HEK293 (cell line): ENCODE measurements around the gene RIPOR1.

Experiments
- GLIS2 ChIP-seq: fragments of 450-650 bp; formaldehyde crosslinking; IDR thresholded peaks from 2 replicates; pipeline ENCODE4 v1.5.1; 2016; ENCODE audit warnings: missing biosample characterization, missing genetic modification characterization
- HOXC10 ChIP-seq: sonication (generic); formaldehyde crosslinking; IDR thresholded peaks from 2 replicates; pipeline ENCODE4 v1.8.1; 2023; ENCODE audit warnings: mild to moderate bottlenecking, missing genetic modification reagents
- INSM2 ChIP-seq: fragments of 450-650 bp; formaldehyde crosslinking; IDR thresholded peaks from 2 replicates; pipeline ENCODE4 v1.5.1; 2016; ENCODE audit warnings: missing biosample characterization, missing genetic modification characterization
- KLF16 ChIP-seq: fragments of 450-650 bp; formaldehyde crosslinking; IDR thresholded peaks from 2 replicates; pipeline ENCODE4 v1.5.1; 2017; ENCODE audit warnings: missing biosample characterization, missing genetic modification characterization
- KLF17 ChIP-seq: fragments of 450-650 bp; formaldehyde crosslinking; IDR thresholded peaks from 2 replicates; pipeline ENCODE4 v1.5.1; 2016; ENCODE audit warnings: missing biosample characterization, missing genetic modification characterization
- REPIN1 ChIP-seq: fragments of 450-650 bp; formaldehyde crosslinking; IDR thresholded peaks from 2 replicates; pipeline ENCODE4 v1.5.1; 2017; ENCODE audit warnings: missing biosample characterization, missing genetic modification characterization, low read depth
- SP2 ChIP-seq: fragments of 450-650 bp; formaldehyde crosslinking; IDR thresholded peaks from 2 replicates; pipeline ENCODE4 v1.5.1; 2016; ENCODE audit warnings: missing biosample characterization, missing genetic modification characterization
- SP7 ChIP-seq: fragments of 450-650 bp; formaldehyde crosslinking; IDR thresholded peaks from 2 replicates; pipeline ENCODE4 v1.5.1; 2016; ENCODE audit warnings: missing biosample characterization, missing genetic modification characterization
- ZBTB10 ChIP-seq: fragments of 450-650 bp; formaldehyde crosslinking; IDR thresholded peaks from 2 replicates; pipeline ENCODE4 v1.5.1; 2016; ENCODE audit warnings: missing biosample characterization, missing genetic modification characterization
- ZEB2 ChIP-seq: fragments of 450-650 bp; formaldehyde crosslinking; IDR thresholded peaks from 2 replicates; pipeline ENCODE4 v1.5.1; 2016; ENCODE audit warnings: missing biosample characterization, missing genetic modification characterization
- ZFP41 ChIP-seq: fragments of 450-650 bp; formaldehyde crosslinking; IDR thresholded peaks from 2 replicates; pipeline ENCODE4 v1.5.1; 2016; ENCODE audit warnings: missing biosample characterization, missing genetic modification characterization, borderline replicate concordance
- ZNF10 ChIP-seq: fragments of 450-650 bp; formaldehyde crosslinking; IDR thresholded peaks from 2 replicates; pipeline ENCODE4 v1.5.1; 2017; ENCODE audit warnings: missing biosample characterization, missing genetic modification characterization
- ZNF211 ChIP-seq: fragments of 450-650 bp; formaldehyde crosslinking; IDR thresholded peaks from 2 replicates; pipeline ENCODE4 v1.5.1; 2016; ENCODE audit warnings: low read depth, missing biosample characterization, missing genetic modification characterization
- ZNF221 ChIP-seq: fragments of 450-650 bp; formaldehyde crosslinking; IDR thresholded peaks from 2 replicates; pipeline ENCODE4 v1.5.1; 2017; ENCODE audit warnings: missing biosample characterization, missing genetic modification characterization, borderline replicate concordance
- ZNF23 ChIP-seq: fragments of 450-650 bp; formaldehyde crosslinking; IDR thresholded peaks from 2 replicates; pipeline ENCODE4 v1.5.1; 2016; ENCODE audit warnings: missing biosample characterization, missing genetic modification characterization, borderline replicate concordance
- ZNF239 ChIP-seq: fragments of 450-650 bp; formaldehyde crosslinking; IDR thresholded peaks from 2 replicates; pipeline ENCODE4 v1.5.1; 2016; ENCODE audit warnings: missing biosample characterization, missing genetic modification characterization
- ZNF302 ChIP-seq: fragments of 450-650 bp; formaldehyde crosslinking; IDR thresholded peaks from 2 replicates; pipeline ENCODE4 v1.5.1; 2016; ENCODE audit warnings: missing biosample characterization, missing genetic modification characterization, low read depth
- ZNF350 ChIP-seq: fragments of 450-650 bp; formaldehyde crosslinking; IDR thresholded peaks from 2 replicates; pipeline ENCODE4 v1.5.0; 2017; ENCODE audit warnings: missing biosample characterization, mild to moderate bottlenecking, missing genetic modification characterization
- ZNF391 ChIP-seq: fragments of 450-650 bp; formaldehyde crosslinking; IDR thresholded peaks from 2 replicates; pipeline ENCODE4 v1.5.1; 2016; ENCODE audit warnings: low read depth, missing biosample characterization, missing genetic modification characterization, borderline replicate concordance
- ZNF394 ChIP-seq: fragments of 450-650 bp; formaldehyde crosslinking; IDR thresholded peaks from 2 replicates; pipeline ENCODE4 v1.5.1; 2016; ENCODE audit warnings: missing biosample characterization, missing genetic modification characterization, mild to moderate bottlenecking, moderate library complexity, borderline replicate concordance
- ZNF501 ChIP-seq: fragments of 450-650 bp; formaldehyde crosslinking; IDR thresholded peaks from 2 replicates; pipeline ENCODE4 v1.5.1; 2016; ENCODE audit warnings: missing biosample characterization, missing genetic modification characterization
- ZNF585B ChIP-seq: fragments of 450-650 bp; formaldehyde crosslinking; IDR thresholded peaks from 2 replicates; pipeline ENCODE4 v1.5.1; 2016; ENCODE audit warnings: missing biosample characterization, missing genetic modification characterization
- ZNF785 ChIP-seq: fragments of 450-650 bp; formaldehyde crosslinking; IDR thresholded peaks from 2 replicates; pipeline ENCODE4 v1.5.1; 2016; ENCODE audit warnings: missing biosample characterization, missing genetic modification characterization
- ZSCAN5A ChIP-seq: fragments of 450-650 bp; formaldehyde crosslinking; IDR thresholded peaks from 2 replicates; pipeline ENCODE4 v1.5.1; 2016; ENCODE audit warnings: missing biosample characterization, missing genetic modification characterization
- TF ChIP-seq, protein P1 (sequence below): fragments of 450-650 bp; formaldehyde crosslinking; IDR thresholded peaks from 2 replicates; pipeline ENCODE4 v1.5.1; 2016; ENCODE audit warnings: missing biosample characterization, missing genetic modification characterization
- TF ChIP-seq, protein P2 (sequence below): fragments of 450-650 bp; formaldehyde crosslinking; IDR thresholded peaks from 2 replicates; pipeline ENCODE4 v1.5.1; 2017; ENCODE audit warnings: missing biosample characterization, missing genetic modification characterization

RIPOR1 gene

DNA sequence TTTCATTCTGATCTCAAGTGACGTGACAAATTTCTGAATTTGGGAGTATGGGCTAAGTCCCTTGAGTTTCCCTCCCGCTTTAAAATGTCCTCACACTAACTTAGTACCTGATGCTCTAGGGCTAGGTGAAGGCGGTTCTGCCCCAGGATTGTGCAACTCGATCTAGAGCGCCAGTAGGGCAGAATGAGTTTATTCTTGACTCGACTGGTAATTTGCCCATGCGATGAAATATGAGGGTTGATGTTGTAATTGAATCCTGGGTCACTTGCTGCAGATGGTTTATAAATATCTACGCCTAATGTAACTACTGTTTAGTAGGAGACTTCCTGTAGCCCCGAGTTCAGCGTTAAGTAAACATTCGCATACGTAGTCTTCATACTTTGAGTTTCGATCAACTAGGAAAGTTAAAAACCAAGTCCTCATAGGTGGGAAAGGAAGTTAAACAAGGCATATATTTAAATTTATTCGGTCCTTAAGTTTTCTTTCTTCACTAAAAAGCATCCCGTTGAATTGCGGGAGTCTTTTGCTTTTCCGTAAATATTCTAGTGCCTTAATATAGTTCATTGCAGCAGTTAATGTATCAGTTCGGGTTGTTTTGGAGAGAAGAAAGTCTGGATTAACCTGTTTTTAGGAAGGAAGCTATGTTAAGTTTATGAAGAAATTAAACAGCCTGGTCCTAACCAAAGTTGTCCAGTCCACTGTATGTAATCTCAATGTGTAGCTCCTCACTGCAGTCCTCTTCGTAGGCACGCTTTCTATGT is 35.3 kb downstream of the RIPOR1 start (continued):
- TF ChIP-seq, protein P1, sequence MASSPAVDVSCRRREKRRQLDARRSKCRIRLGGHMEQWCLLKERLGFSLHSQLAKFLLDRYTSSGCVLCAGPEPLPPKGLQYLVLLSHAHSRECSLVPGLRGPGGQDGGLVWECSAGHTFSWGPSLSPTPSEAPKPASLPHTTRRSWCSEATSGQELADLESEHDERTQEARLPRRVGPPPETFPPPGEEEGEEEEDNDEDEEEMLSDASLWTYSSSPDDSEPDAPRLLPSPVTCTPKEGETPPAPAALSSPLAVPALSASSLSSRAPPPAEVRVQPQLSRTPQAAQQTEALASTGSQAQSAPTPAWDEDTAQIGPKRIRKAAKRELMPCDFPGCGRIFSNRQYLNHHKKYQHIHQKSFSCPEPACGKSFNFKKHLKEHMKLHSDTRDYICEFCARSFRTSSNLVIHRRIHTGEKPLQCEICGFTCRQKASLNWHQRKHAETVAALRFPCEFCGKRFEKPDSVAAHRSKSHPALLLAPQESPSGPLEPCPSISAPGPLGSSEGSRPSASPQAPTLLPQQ (tag by site-specific recombination): no peak
- TF ChIP-seq SP7 (peak; percentile 69), ZNF221 (tag by site-specific recombination) (no peak), ZFP41 (no peak), ZNF211 (no peak), ZNF350 (no peak), ZNF585B (tag by site-specific recombination) (no peak), KLF16 (no peak), ZNF394 (no peak), INSM2 (tag by site-specific recombination) (no peak), KLF17 (tag by site-specific recombination) (no peak), REPIN1 (tag by site-specific recombination) (no peak), ZNF785 (tag by site-specific recombination) (no peak), ZEB2 (0 out of 2 replicates have a peak, but pooled peaks have one; percentile 4), ZSCAN5A (tag by site-specific recombination) (no peak), GLIS2 (no peak), ZNF391 (no peak), ZNF501 (tag by site-specific recombination) (no peak), ZNF239 (tag by site-specific recombination) (no peak), ZNF23 (tag by site-specific recombination) (no peak), ZBTB10 (tag by site-specific recombination) (no peak), SP2 (tag by site-specific recombination) (no peak), ZNF10 (tag by site-specific recombination) (peak; percentile 89), HOXC10 (no peak), ZNF302 (tag by site-specific recombination) (no peak)
- TF ChIP-seq, protein P2, sequence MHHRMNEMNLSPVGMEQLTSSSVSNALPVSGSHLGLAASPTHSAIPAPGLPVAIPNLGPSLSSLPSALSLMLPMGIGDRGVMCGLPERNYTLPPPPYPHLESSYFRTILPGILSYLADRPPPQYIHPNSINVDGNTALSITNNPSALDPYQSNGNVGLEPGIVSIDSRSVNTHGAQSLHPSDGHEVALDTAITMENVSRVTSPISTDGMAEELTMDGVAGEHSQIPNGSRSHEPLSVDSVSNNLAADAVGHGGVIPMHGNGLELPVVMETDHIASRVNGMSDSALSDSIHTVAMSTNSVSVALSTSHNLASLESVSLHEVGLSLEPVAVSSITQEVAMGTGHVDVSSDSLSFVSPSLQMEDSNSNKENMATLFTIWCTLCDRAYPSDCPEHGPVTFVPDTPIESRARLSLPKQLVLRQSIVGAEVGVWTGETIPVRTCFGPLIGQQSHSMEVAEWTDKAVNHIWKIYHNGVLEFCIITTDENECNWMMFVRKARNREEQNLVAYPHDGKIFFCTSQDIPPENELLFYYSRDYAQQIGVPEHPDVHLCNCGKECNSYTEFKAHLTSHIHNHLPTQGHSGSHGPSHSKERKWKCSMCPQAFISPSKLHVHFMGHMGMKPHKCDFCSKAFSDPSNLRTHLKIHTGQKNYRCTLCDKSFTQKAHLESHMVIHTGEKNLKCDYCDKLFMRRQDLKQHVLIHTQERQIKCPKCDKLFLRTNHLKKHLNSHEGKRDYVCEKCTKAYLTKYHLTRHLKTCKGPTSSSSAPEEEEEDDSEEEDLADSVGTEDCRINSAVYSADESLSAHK (tag by site-specific recombination): no peak
